ENCODE measurements around the gene SYNGR1. TPM values are rescaled to one million over a fixed set of nuclear protein-coding genes. Genes with fewer than 3 reads are reported as not detected.

SYNGR1 gene
- 48.0 and 67.0 TPM in 2 replicates for total RNA-seq (2014; rRNA removed; shearing (Covaris generic))

DNA sequence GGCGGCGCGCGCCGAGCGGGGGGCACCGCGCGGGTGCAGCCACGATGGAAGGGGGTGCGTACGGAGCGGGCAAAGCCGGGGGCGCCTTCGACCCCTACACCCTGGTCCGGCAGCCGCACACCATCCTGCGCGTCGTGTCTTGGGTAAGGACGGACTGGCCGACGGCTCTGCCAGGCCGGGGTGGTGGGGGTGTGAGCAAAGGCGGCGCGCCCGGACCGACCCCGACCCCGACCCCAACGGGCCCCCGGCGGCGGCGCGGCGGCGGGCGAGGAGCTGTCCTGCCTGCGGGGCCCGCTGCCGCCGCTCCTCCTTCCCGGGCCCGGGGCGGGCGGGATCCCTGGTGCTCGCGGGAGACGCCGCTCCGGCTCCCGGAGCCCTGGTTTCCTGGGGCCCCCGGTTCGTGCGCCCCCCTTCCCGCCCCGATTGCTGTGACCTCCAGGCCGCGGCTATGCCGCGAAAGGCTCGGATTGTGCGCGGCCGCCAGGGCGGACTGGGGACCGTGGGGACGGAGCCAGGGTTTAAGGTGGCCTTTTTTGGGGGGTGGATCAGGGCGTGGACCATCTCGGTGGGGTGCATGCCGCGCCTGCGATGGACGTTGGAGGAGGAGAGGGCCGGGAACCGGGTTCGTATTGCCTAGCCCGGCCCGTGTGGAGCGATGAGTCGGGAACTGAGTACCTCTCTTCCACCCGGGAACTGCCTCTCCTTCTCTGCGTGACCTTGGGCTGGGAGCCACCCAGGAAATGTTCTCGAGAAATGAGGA is at the start of gene SYNGR1:
TSS of gene SYNGR1 (plus strand) at position 25 of the 760 bp plus-strand sequence. CDS start at position 45, 20 bp downstream.
- in situ Hi-C loops (cut with HindIII; ENCODE audit: low sequenced_read_pairs), result loop anchor here (10.0 kb wide), 1 partner anchor 55 kb away; no protein-coding TSS in a partner anchor
- DNase-seq (ENCODE audit: low spot score), result peak; percentile 61

DNA sequence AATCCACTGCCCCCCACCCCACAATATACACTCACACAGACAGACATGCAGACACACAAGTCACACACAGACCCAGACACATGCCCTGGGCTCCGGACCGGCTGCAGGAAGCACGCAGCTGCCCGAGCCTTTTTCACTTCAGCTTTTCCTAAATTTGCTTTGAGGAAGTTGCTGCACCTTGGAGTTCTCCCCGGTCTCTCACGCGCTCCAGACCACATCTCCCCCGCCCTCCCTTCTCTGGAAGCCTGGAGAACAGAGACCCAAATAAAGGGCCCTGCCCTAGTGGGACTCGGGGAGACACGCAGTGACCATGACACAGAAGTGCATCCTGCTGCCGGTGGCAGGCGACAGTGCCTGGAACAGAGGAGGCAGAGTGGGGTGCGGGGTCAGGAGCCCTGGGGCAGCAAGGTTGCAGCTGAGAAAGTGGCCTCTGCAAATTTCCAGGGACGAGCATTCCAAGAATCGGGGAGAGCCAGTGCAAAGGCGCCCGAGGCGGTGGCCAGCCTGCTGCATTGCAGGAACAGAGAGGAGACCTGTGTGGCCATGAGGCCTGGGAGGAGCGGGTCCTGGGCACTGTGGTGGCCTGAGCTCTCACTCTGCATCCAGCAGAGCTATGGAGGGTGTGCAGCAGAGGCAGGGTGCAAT is 49.5 kb upstream of the SYNGR1 start:
- in situ Hi-C loops (cut with HindIII; ENCODE audit: low sequenced_read_pairs), result no loop called here
- DNase-seq (ENCODE audit: low spot score), result no peak

DNA sequence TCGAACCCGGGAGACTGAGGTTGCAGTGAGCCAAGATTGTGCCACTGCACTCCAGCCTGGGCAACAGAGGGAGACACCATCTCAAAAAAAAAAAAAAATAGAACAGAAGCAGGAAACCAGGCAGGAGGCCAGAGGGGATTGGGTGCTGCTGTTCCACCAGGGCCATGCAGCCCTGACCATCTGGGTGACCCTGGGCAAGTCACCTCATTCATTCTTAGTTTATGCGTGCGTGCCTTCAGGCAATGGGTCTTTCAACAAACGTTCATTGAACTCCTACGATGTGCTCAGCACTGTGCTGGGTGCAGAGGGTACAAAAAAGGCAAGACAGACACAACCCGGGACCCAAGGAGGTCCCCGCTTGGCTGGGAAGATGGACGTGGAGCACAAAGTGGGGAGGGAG is 48.7 kb upstream of the SYNGR1 start:
- in situ Hi-C loops (cut with HindIII; ENCODE audit: low sequenced_read_pairs), result no loop called here
- no peak for DNase-seq (ENCODE audit: low spot score)

- no peak for DNase-seq (ENCODE audit: low spot score)
- in situ Hi-C loops (cut with HindIII; ENCODE audit: low sequenced_read_pairs), result no loop called here
These were observed 47.9 kb upstream of the SYNGR1 start for GRCh38 chr22:39301926-39302325.

GRCh38 chr22:39302431-39302960 is 47.3 kb upstream of the SYNGR1 start:
- in situ Hi-C loops (cut with HindIII; ENCODE audit: low sequenced_read_pairs), result no loop called here
- no peak for DNase-seq (ENCODE audit: low spot score)

DNA sequence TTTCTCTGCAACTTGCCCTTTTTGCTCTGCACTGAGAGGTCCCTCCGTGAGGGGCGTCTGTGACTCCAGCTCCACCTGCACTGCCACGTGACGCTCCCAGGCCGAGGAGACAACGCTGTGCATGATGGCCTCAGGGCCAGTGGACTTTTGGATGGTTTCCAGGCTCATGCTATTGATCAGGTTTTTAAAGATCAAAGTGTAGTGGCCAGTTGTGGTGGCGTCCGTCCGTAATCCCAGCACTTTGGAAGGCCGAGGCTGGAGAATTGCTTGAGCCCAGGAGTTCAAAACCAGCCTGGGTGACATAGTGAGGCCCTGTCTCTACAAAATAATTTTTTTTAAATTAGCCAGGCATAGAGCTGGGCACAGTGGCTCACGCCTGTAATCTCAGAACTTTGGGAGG is 46.4 kb upstream of the SYNGR1 start:
- in situ Hi-C loops (cut with HindIII; ENCODE audit: low sequenced_read_pairs), result no loop called here
- DNase-seq (ENCODE audit: low spot score), result no peak

GRCh38 chr22:39303892-39304671 is 45.7 kb upstream of the SYNGR1 start:
- no peak for DNase-seq (ENCODE audit: low spot score)
- in situ Hi-C loops (cut with HindIII; ENCODE audit: low sequenced_read_pairs), result no loop called here

DNA sequence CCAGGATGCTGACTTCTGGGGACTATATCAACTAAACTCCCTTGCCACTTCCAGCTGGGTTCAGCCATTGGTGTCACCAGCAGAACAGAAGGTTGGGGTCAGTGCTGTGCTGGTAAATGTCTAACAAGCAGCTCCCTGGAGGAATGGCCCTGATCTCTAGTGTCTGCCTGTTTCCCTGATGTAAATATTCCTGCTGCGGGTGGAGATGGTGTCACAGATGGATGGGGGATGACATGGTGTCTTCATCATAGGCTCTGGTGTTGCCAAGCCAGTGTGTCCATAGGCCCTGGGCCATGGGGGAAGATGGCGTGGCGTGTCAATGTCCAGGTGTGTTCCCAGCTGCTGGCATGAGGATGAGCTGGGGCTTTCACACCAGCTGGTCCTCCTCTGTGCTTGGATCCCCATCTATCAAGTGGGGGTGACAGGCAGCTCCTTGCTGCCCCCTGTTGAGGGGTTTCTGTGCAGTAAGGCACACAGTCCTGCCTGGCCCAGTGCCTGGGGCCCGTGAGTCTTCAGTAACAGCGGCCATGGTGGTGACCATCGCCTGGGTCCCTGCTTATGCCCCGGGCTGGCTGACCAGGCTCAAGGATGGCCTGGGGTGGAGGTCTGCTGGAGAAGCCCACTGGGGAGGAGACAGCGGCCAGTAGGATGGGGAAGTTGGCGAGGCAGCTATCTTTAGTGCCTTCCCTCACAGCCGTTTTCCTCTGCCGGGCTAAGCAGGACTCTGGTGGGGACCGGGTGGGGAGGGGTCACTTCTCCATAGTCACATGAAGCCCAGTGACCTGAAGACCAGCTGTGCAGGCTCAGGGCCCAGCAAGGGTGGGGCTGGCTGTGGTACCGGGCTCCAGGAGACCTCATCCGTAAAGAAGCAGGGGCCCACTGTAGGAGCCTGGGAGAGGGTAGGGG is 43.1 kb upstream of the SYNGR1 start:
- peak; percentile 38 for DNase-seq (ENCODE audit: low spot score)
- in situ Hi-C loops (cut with HindIII; ENCODE audit: low sequenced_read_pairs), result no loop called here

DNA sequence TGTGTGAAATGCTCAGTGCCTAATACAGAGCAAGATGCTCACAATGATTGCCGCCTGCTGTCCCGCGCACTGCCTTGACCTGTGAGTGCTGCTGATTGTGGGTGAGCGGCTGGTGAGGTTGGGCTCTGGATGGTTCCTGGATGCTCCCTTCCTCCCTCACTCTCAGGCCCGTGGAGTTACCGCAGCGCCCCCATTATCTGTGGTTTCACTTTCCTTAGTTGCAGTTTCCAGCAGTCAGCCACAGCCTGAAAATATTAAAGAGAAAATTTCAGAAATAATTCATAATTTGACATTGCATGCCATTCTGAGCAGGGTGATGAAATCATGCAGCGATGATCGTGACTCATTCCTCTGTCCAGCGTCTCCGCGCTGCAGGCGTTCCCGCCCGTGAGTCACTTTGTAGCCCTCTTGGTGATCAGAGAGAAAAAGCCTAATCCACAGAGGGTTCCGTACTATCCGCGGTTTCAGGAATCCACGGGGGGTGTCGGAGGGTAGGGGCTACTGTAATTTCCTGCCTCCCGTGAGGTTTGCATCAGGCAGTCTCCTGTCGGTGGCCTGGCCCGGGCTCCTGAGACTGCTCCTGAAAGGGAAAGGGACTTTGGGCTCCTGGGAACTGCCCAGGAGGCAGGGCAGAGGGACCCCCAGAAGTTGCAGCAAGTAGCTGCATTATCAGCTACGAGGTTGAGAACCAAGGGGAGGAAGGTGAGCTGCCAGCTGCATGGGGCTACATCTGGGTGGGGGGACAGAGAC is 41.0 kb upstream of the SYNGR1 start:
- no peak for DNase-seq (ENCODE audit: low spot score)
- in situ Hi-C loops (cut with HindIII; ENCODE audit: low sequenced_read_pairs), result no loop called here

GRCh38 chr22:39309364-39309861 is 40.4 kb upstream of the SYNGR1 start:
- in situ Hi-C loops (cut with HindIII; ENCODE audit: low sequenced_read_pairs), result no loop called here
- DNase-seq (ENCODE audit: low spot score), result no peak

GRCh38 chr22:39309881-39310714 is 39.7 kb upstream of the SYNGR1 start:
- in situ Hi-C loops (cut with HindIII; ENCODE audit: low sequenced_read_pairs), result no loop called here
- no peak for DNase-seq (ENCODE audit: low spot score)

- DNase-seq (ENCODE audit: low spot score), result peak; percentile 58
- in situ Hi-C loops (cut with HindIII; ENCODE audit: low sequenced_read_pairs), result no loop called here
These were observed 38.0 kb upstream of the SYNGR1 start for GRCh38 chr22:39311592-39312400.

DNA sequence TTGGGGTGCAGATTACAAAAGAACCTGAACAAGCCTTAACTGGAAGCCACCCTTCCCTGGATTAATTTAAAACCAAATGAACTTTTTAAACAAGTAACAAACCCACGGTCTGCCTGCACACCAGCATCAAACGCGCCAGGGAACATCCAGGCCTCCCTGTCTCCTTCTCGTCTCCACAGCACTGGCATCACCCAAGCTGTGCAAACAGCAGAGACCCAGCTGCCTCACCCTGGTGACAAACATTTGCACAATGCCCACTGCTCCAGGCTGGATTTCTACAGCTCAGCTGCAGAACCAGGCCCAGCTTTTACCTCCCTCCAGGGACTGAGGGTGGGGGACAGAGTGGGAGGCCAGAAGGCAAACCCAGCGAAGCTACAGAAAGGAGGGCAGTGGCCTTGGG is 37.4 kb upstream of the SYNGR1 start:
- in situ Hi-C loops (cut with HindIII; ENCODE audit: low sequenced_read_pairs), result no loop called here
- peak; percentile 31 for DNase-seq (ENCODE audit: low spot score)

- in situ Hi-C loops (cut with HindIII; ENCODE audit: low sequenced_read_pairs), result no loop called here
- peak; percentile 35 for DNase-seq (ENCODE audit: low spot score)
These were observed 36.4 kb upstream of the SYNGR1 start for GRCh38 chr22:39313258-39314001.

- in situ Hi-C loops (cut with HindIII; ENCODE audit: low sequenced_read_pairs), result no loop called here
- DNase-seq (ENCODE audit: low spot score), result peak; percentile 21
These were observed 35.4 kb upstream of the SYNGR1 start for GRCh38 chr22:39314251-39314971.

Measured in G401 (cell line).